ENCODE results near the gene EMB.
"Not testable (repeated sequence)": the region's sequence is repeated elsewhere in the genome, so short reads cannot be mapped to it uniquely, and the experiment has no call there.

DNA sequence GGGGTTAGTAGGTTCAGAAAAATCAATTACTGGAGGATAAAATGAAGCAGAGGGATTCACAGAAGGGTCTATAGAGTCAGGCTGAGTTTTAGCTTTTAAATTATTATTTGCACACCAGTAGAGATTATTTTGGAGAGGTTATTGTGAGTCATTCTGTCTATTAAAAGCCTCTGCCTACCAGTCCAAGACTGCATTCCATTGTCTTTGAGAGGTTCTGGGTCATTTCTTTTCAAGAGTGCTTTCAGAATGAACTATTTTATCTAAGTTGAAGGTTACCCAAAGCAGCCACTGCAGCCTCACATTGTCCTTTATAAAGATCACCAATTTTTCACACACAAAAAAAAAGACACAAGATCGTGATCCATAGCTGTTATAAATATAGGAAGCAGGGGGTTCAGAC lies 21.5 kb upstream of the EMB start:
- TF ChIP-seq POLR2A (IDR thresholded peaks at IDR 0.05), result not testable (repeated sequence)
- TF ChIP-seq, protein P1, sequence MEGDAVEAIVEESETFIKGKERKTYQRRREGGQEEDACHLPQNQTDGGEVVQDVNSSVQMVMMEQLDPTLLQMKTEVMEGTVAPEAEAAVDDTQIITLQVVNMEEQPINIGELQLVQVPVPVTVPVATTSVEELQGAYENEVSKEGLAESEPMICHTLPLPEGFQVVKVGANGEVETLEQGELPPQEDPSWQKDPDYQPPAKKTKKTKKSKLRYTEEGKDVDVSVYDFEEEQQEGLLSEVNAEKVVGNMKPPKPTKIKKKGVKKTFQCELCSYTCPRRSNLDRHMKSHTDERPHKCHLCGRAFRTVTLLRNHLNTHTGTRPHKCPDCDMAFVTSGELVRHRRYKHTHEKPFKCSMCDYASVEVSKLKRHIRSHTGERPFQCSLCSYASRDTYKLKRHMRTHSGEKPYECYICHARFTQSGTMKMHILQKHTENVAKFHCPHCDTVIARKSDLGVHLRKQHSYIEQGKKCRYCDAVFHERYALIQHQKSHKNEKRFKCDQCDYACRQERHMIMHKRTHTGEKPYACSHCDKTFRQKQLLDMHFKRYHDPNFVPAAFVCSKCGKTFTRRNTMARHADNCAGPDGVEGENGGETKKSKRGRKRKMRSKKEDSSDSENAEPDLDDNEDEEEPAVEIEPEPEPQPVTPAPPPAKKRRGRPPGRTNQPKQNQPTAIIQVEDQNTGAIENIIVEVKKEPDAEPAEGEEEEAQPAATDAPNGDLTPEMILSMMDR (IDR thresholded peaks at IDR 0.05), result not testable (repeated sequence)
